K562 (cell line): Measurements from ENCODE around the gene FAM98C. TPM values are rescaled to one million over a fixed set of nuclear protein-coding genes. Genes with fewer than 3 reads are reported as not detected.

Experiments
- BRF1 ChIP-seq: IDR thresholded peaks from 3 replicates; pipeline ENCODE4 v1.6.1; 2011; ENCODE audit warnings: borderline replicate concordance, mild to moderate bottlenecking; ENCODE audit not compliant: insufficient read length; ENCODE audit errors: extremely low read depth
- CREBBP ChIP-seq: IDR thresholded peaks from one replicate; pipeline ENCODE4 v1.6.1; 2012; ENCODE audit warnings: low read depth, mild to moderate bottlenecking, control low read depth, inconsistent platforms, low read length
- DIDO1 ChIP-seq: fragments of 450-650 bp; IDR thresholded peaks from 2 replicates; pipeline ENCODE4 v1.6.1; 2016; ENCODE audit warnings: low read depth, missing biosample characterization, missing genetic modification characterization
- E2F1 ChIP-seq: sonication (generic); formaldehyde crosslinking; IDR thresholded peaks from 2 replicates; pipeline ENCODE4 v1.8.1; 2023; ENCODE audit warnings: mild to moderate bottlenecking, missing genetic modification reagents, moderate library complexity
- GATA2 ChIP-seq: sonication (generic); formaldehyde crosslinking; IDR thresholded peaks from 2 replicates; pipeline ENCODE4 v1.4.0; 2020; ENCODE audit warnings: mild to moderate bottlenecking, missing genetic modification reagents
- GTF2E2 ChIP-seq: fragments of 200-800 bp; sonication (Bioruptor generic); IDR thresholded peaks from 2 replicates; pipeline ENCODE4 v1.6.1; 2016; ENCODE audit warnings: missing genetic modification characterization, missing compliant biosample characterization
- HIVEP1 ChIP-seq: fragments of 250-450 bp; sonication (Bioruptor Pico); IDR thresholded peaks from 2 replicates; pipeline ENCODE4 v1.4.0; 2020; ENCODE audit warnings: mild to moderate bottlenecking
- ILF3 ChIP-seq: fragments of 450-650 bp; IDR thresholded peaks from 2 replicates; pipeline ENCODE4 v1.6.1; 2018; ENCODE audit warnings: antibody characterized with exemption, mild to moderate bottlenecking, moderate library complexity, borderline replicate concordance
- JUN ChIP-seq, 2 experiments: sonication (generic) in 1 of 2; formaldehyde crosslinking in 1 of 2; IDR thresholded peaks; 2 replicates each; pipeline versions ENCODE4 v1.6.1 to v1.8.0; 2012 to 2022; ENCODE audit warnings: borderline replicate concordance in 2 of 2, mild to moderate bottlenecking in 2 of 2, improper control_type of control experiment in 1 of 2, low read depth in 1 of 2, low read length in 1 of 2, missing genetic modification reagents in 1 of 2
- MECOM ChIP-seq: fragments of 250-450 bp; sonication (Bioruptor Pico); IDR thresholded peaks from 2 replicates; pipeline ENCODE4 v1.8.0; 2022; ENCODE audit warnings: inconsistent platforms
- PRMT5 ChIP-seq: sonication (generic); formaldehyde crosslinking; IDR thresholded peaks from 2 replicates; pipeline ENCODE4 v1.5.0; 2020; ENCODE audit warnings: missing genetic modification reagents
- PYGO2 ChIP-seq: fragments of 450-650 bp; IDR thresholded peaks from 2 replicates; pipeline ENCODE4 v1.6.1; 2016; ENCODE audit warnings: mild to moderate bottlenecking, missing genetic modification characterization, moderate library complexity, missing compliant biosample characterization
- SRSF3 ChIP-seq: fragments of 200-400 bp; formaldehyde crosslinking; IDR thresholded peaks from 2 replicates; pipeline ENCODE4 v1.6.1; 2016; ENCODE audit warnings: mild to moderate bottlenecking, low read length, moderate library complexity; ENCODE audit not compliant: insufficient read depth
- U2AF1 ChIP-seq: fragments of 200-400 bp; formaldehyde crosslinking; optimal IDR thresholded peaks from 2 replicates; pipeline ENCODE3; 2017; ENCODE audit warnings: mild to moderate bottlenecking, low read depth, low read length, moderate library complexity
- U2AF2 ChIP-seq: fragments of 200-400 bp; formaldehyde crosslinking; optimal IDR thresholded peaks from 2 replicates; pipeline ENCODE3; 2017; ENCODE audit warnings: low read depth, mild to moderate bottlenecking, low read length
- XRCC5 ChIP-seq: fragments of 200-400 bp; formaldehyde crosslinking; IDR thresholded peaks from 2 replicates; pipeline ENCODE4 v1.6.1; 2017; ENCODE audit warnings: low read depth, mild to moderate bottlenecking, low read length
- ZNF146 ChIP-seq: IDR thresholded peaks from one replicate; pipeline ENCODE4 v1.6.1; 2018; ENCODE audit warnings: missing compliant biosample characterization; ENCODE audit not compliant: unreplicated experiment
- ZNF274 ChIP-seq: IDR thresholded peaks from 2 replicates; pipeline ENCODE4 v1.6.1; 2011; ENCODE audit warnings: low read depth, mild to moderate bottlenecking, low read length, moderate library complexity, borderline replicate concordance
- ZNF316 ChIP-seq: fragments of 450-650 bp; IDR thresholded peaks from 2 replicates; pipeline ENCODE4 v1.6.1; 2016
- ZSCAN29 ChIP-seq: fragments of 450-650 bp; IDR thresholded peaks from 2 replicates; pipeline ENCODE4 v1.6.1; 2017
- polyA plus RNA-seq, 8 experiments: library from polyadenylated mRNA; depleted of rRNA in 4 of 8; stranded (reverse) in 5 of 8; unstranded in 3 of 8; fragments of >200 nt; fragmentation: Nextera tagmentation in 2 of 8; fragmentation: Illumina TruSeq in 1 of 8; extraction: Ambion mirVana in 2 of 8; extraction: Trizol in 1 of 8; gene quantifications; 2 replicates each; pipeline versions ENCODE4 v1.2.1 to v1.2.3, GENCODE V29; 2011 to 2014; ENCODE audit warnings: inconsistent platforms in 1 of 8, missing spikeins in 1 of 8
- total RNA-seq, 7 experiments: library from RNA; depleted of rRNA in 6 of 7; stranded (reverse); fragments of >200 nt in 6 of 7; fragmentation: Illumina TruSeq in 2 of 7; extraction: Trizol in 2 of 7; gene quantifications; 2 replicates each; pipeline versions ENCODE4 v1.2.1 to v1.2.3, GENCODE V29; 2011 to 2021; ENCODE audit warnings: low replicate concordance in 1 of 7
- TF ChIP-seq, protein P1 (sequence below): fragments of 250-450 bp; sonication (Bioruptor Pico); IDR thresholded peaks from 2 replicates; pipeline ENCODE4 v1.5.0; 2021
- TF ChIP-seq, protein P2 (sequence below), 3 experiments: fragments of 200-800 bp in 1 of 3; sonication (Bioruptor generic) in 1 of 3; sonication (generic) in 1 of 3; formaldehyde crosslinking in 1 of 3; IDR thresholded peaks; 2 replicates each; pipeline versions ENCODE4 v1.6.1 to v1.8.0; 2016 to 2022; ENCODE audit warnings: mild to moderate bottlenecking in 2 of 3, missing compliant biosample characterization in 2 of 3, missing genetic modification characterization in 2 of 3, missing genetic modification reagents in 1 of 3

Gene FAM98C
- total and polyA plus RNA-seq, 9 of the 15 experiments (the other 6 are each of a cell fraction or from before 2014, with no cell fraction given) = 1.7 to 43.8 (median 13.7) TPM

DNA sequence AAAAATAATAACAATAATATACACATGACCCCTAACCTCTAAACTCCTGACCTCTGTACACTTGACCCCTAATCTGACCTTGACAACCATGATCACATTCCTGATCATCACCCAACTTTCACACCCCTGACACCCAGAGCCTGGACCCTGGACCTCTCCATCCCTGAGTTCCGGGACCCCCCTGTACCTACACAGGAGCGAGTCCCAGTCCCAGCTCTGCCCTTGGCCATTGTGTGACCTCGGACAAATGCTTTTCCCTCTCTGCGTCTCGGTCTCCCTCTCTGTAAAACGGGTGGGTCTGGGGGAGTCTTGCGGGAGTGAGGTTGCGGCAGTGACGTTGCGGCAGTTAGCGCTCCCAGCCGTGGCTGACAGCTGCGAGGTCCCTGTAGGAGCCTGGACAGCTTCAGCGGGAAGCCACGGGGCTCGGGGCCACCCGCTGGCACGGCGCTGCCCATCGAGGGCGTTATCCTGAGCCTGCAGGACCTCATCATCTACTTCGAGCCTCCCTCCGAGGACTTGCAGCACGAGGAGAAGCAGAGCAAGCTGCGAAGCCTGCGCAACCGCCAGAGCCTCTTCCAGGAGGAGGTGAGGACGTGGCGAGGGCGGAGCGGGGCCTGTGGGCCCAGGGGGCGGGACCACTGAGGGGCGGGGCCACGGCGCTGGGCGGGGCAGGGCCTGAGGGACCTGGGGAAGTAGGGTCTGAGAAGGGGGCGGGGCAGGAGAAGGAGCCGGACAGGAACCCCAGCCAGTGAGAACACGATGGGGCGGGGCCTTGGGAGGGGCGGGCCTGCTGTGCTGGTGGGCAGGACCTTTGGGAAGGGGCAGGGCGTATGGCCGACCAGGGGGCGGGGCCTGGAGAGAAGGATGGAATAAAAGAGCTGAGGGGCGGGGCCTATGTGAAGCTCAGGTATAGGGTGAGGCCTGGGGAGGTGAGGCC lies 49.8 kb downstream of the FAM98C start (continued):
- TF ChIP-seq, protein P1, sequence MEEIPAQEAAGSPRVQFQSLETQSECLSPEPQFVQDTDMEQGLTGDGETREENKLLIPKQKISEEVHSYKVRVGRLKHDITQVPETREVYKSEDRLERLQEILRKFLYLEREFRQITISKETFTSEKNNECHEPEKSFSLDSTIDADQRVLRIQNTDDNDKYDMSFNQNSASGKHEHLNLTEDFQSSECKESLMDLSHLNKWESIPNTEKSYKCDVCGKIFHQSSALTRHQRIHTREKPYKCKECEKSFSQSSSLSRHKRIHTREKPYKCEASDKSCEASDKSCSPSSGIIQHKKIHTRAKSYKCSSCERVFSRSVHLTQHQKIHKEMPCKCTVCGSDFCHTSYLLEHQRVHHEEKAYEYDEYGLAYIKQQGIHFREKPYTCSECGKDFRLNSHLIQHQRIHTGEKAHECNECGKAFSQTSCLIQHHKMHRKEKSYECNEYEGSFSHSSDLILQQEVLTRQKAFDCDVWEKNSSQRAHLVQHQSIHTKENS (CRISPR knock-in tag) = no peak
- TF ChIP-seq BRF1 (no peak), GATA2 (CRISPR knock-in tag) (no peak), GTF2E2 (tag) (no peak), ZNF274 (no peak), U2AF2 (no peak), JUN (IDR thresholded peaks at IDR 0.05; ENCODE audit: borderline replicate concordance, low read depth, low read length) (peak; percentile 75; the same call in 1 of the 2 replicates), JUN (CRISPR knock-in tag; IDR thresholded peaks at IDR 0.05; ENCODE audit: borderline replicate concordance) (peak; percentile 28; the same call in 1 of the 2 replicates), ZNF146 (no peak), ZSCAN29 (no peak), SRSF3 (no peak), ILF3 (no peak), DIDO1 (no peak), E2F1 (CRISPR knock-in tag) (no peak), XRCC5 (no peak), PYGO2 (peak; percentile 50; the same call in 1 of the 2 replicates), HIVEP1 (CRISPR knock-in tag) (peak; percentile 48; the same call in 1 of the 2 replicates), U2AF1 (no peak), ZNF316 (no peak), MECOM (CRISPR knock-in tag) (peak; percentile 71; the same call in 1 of the 2 replicates), PRMT5 (no peak), CREBBP (no peak)
- TF ChIP-seq, protein P2, sequence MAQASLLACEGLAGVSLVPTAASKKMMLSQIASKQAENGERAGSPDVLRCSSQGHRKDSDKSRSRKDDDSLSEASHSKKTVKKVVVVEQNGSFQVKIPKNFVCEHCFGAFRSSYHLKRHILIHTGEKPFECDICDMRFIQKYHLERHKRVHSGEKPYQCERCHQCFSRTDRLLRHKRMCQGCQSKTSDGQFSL (CRISPR knock-in tag; IDR thresholded peaks at IDR 0.05) = no peak
- TF ChIP-seq, protein P2 (tag; IDR thresholded peaks at IDR 0.05) = 0 out of 4 replicates have a peak, but pooled peaks of 1 of the 2 experiments have one; percentile 19
